HL-60 (cell line): ENCODE data around the gene GRK2.

ENCODE experiments used
- DNase-seq, 2 experiments: peaks; one replicate each; pipeline ENCODE4 v3.0.0-alpha.2; 2010 to 2020; ENCODE audit warnings: low read depth in 1 of 2, low spot score in 1 of 2
- H3K27ac ChIP-seq: fragments of 250-450 bp; sonication (Bioruptor Pico); replicated peaks from 2 replicates; pipeline ENCODE4 v1.5.1; 2020; ENCODE audit warnings: mild to moderate bottlenecking, moderate library complexity
- H3K27me3 ChIP-seq: fragments of 250-450 bp; sonication (Bioruptor Pico); 2 replicates; pipeline ENCODE4 v1.5.1; 2021; ENCODE audit warnings: mild to moderate bottlenecking, moderate library complexity; ENCODE audit not compliant: insufficient read depth, poor library complexity, severe bottlenecking
- H3K4me3 ChIP-seq: replicated peaks from 2 replicates; pipeline ENCODE4 v1.5.1; 2011; ENCODE audit warnings: mild to moderate bottlenecking, control low read depth, low read length; ENCODE audit not compliant: insufficient read depth
- CTCF ChIP-seq: IDR thresholded peaks from one replicate; pipeline ENCODE4 v1.5.1; 2011; ENCODE audit warnings: low read length, control low read depth, inconsistent platforms; ENCODE audit not compliant: insufficient read depth
- GABPA ChIP-seq: IDR thresholded peaks from 2 replicates; pipeline ENCODE4 v1.6.1; 2012; ENCODE audit warnings: low read depth
- POLR2AphosphoS5 ChIP-seq: IDR thresholded peaks from 2 replicates; pipeline ENCODE4 v1.6.1; 2012; ENCODE audit warnings: low read depth
- REST ChIP-seq: IDR thresholded peaks from 2 replicates; pipeline ENCODE4 v1.6.1; 2012; ENCODE audit warnings: low read depth; ENCODE audit not compliant: insufficient replicate concordance
- SPI1 ChIP-seq: IDR thresholded peaks from 2 replicates; pipeline ENCODE4 v1.6.1; 2012; ENCODE audit warnings: low read depth, mild to moderate bottlenecking, borderline replicate concordance

Gene GRK2

GRCh38 chr11:67278135-67278938 lies 12.1 kb downstream of the GRK2 start:
- H3K27ac ChIP-seq: peak overlapping the region; percentile 100
- DNase-seq: no peak
- H3K4me3 ChIP-seq: peak overlapping the region; percentile 22; the same call in 1 of the 2 replicates
- TF ChIP-seq POLR2AphosphoS5: peak; percentile 52; the same call in 1 of the 2 replicates
- TF ChIP-seq CTCF: no peak
- no peaks in the 10 kb centered on the region for H3K27me3 ChIP-seq

- no peak for TF ChIP-seq REST
- TF ChIP-seq POLR2AphosphoS5: 0 out of 2 replicates have a peak, but pooled peaks have one; percentile 35
- no peak for TF ChIP-seq SPI1
- TF ChIP-seq CTCF: no peak
- TF ChIP-seq GABPA: no peak
- Histone ChIP-seq H3K4me3 (no peak overlapping the region), H3K27me3 (no peaks in the 10 kb centered on the region), H3K27ac (peak overlapping the region; percentile 100)
- peak in 1 of 2 experiments; percentile 9 for DNase-seq
These were observed 12.8 kb downstream of the GRK2 start for GRCh38 chr11:67278939-67279588.

GRCh38 chr11:67279589-67280340 lies 13.5 kb downstream of the GRK2 start:
- H3K27me3 ChIP-seq: no peaks in the 10 kb centered on the region
- no peak for DNase-seq
- peak overlapping the region; percentile 100 for H3K27ac ChIP-seq
- no peak overlapping the region for H3K4me3 ChIP-seq
- TF ChIP-seq CTCF (no peak), POLR2AphosphoS5 (no peak), SPI1 (peak; percentile 16; the same call in 1 of the 2 replicates)

- no peak for DNase-seq
These were observed 14.1 kb downstream of the GRK2 start for GRCh38 chr11:67280341-67280787.

More at GRCh38 chr11:67280341-67280787, 14.1 kb downstream of the GRK2 start:
- Histone ChIP-seq H3K27me3 (no peaks in the 10 kb centered on the region), H3K27ac (peak overlapping the region; percentile 100), H3K4me3 (no peak overlapping the region)
- TF ChIP-seq POLR2AphosphoS5: peak; percentile 25; the same call in 1 of the 2 replicates
- no peak for TF ChIP-seq REST
